ENCODE measurements around the gene CNDP2.

The CNDP2 gene

GRCh38 chr18:74473976-74474640 lies 22.1 kb upstream of the CNDP2 start:
- DNase-seq (ENCODE audit: low read depth): no peak

DNA sequence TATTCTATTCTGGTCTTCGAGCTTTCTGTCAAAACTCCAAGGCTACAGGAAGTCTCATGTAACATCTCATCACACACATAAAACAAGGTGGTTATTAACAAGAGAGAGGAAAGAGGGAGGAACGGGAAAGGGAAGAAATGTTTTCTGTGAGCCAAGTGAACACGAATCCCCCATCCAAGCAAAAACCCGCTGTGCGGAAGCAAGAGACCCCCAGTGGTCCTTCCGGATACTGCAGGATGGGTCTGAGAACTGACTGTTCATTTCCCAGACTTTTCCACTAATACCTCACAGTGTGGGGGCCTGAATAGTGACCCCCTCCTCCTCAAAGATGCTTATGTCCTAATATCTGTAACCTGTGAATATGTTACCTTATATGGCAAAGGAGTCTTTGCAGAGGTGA lies 20.0 kb upstream of the CNDP2 start:
- DNase-seq (ENCODE audit: low read depth): no peak

DNA sequence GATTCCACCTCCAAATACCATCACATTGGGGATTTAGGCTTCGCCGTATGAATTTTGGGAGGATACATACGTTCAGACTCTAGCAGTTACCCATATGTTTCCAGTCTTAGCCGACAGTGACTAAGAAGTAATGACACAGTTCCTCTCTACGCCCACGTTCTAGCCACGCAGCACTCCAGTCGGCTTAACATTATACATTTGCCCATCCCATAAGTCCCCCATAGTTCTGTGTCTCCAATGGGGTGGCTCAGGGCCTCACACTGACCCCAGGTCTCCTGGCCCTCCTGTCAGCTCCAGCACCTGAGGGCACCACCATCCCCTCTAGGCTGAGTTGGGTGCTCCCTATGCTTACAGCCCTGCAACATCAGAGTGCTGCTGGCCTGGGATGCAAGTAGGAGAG lies 18.4 kb upstream of the CNDP2 start:
- no peak for DNase-seq (ENCODE audit: low read depth)

DNA sequence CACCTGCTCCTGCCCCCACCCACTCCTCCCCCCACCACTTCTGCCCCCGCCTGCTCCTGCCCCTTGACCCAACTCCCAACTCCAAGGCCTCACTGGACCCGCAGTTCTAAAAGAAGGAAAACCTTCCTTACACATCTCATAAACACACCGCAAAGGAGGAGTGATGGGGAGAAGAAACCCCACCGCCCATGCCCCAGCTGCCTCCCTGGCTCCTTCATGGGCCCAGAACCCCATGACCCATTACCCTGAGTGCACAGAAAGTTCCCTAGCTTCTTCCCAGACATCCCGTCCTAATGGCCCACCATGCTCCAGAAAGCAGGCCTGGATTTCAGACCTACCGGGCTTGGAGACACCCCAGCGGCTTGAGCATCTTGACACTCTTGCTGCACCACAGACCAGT lies 17.8 kb upstream of the CNDP2 start:
- no peak for DNase-seq (ENCODE audit: low read depth)

GRCh38 chr18:74478880-74479279 lies 17.3 kb upstream of the CNDP2 start:
- no peak for DNase-seq (ENCODE audit: low read depth)

GRCh38 chr18:74479486-74480148 lies 16.5 kb upstream of the CNDP2 start:
- DNase-seq (ENCODE audit: low read depth): no peak

- DNase-seq (ENCODE audit: low read depth): no peak
Measured at GRCh38 chr18:74480149-74480651, 16.0 kb upstream of the CNDP2 start.

DNA sequence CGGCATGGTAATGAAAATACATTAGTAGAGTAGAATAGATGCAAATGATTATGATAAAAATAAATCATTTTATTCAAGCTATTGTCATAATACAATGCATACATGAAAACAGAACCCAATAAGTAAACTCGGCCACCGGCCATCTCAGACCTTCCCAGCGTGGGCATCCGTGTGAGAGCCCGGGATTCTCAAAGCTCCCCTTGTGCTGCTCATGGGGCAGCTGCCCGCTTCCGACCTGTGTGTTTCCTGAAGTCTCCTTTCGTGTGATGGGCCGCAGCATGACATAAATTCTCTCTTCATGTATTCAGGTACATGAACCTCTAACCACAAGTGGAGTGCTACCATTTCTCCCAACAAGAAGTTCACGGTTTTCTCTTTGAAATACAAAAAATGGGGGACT lies 13.5 kb upstream of the CNDP2 start:
- DNase-seq (ENCODE audit: low read depth): no peak

- DNase-seq (ENCODE audit: low read depth): no peak
Measured at GRCh38 chr18:74486119-74486849, 9.9 kb upstream of the CNDP2 start.

- DNase-seq (ENCODE audit: low read depth): no peak
Measured at GRCh38 chr18:74488354-74488753, 7.8 kb upstream of the CNDP2 start.

DNA sequence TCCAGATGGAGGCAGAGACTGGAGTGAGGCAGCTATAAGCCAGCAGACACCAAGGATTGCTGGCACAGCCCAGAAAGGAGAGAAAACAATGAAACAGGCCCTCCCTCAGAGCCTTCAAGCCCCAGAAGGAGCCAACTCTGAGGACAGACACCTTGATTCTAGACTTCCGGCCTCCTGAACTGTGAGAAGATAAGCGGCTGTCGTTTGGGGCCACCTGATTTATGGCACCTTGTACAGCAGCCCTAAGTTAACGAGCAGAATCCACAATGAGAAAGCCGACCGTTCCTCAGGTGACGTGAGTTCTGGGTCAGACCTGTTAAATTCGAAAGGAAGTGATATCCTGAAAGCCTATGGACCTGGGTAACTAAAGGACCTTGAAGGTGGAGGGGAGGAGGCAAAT lies 7.3 kb upstream of the CNDP2 start:
- no peak for DNase-seq (ENCODE audit: low read depth)

DNA sequence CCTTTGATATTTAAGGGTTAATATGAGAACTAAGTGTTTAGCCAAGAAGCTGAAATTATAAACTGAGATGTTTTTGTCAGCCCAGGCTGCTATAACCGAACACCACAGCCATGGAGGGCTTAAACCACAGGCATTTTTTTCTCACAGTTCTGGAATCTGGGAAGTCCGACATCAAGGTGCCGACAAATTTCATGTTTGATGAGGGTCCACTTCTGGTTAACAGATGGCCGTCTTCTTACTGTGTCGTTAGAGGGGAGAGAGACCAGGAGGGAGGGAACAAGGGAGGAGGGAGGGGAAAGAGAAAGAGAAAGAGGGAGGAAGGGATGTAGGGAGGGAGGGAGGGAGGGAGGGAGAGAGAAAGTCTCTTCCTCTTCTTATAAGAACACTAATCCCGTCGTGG lies 6.5 kb upstream of the CNDP2 start:
- DNase-seq (ENCODE audit: low read depth): no peak

DNA sequence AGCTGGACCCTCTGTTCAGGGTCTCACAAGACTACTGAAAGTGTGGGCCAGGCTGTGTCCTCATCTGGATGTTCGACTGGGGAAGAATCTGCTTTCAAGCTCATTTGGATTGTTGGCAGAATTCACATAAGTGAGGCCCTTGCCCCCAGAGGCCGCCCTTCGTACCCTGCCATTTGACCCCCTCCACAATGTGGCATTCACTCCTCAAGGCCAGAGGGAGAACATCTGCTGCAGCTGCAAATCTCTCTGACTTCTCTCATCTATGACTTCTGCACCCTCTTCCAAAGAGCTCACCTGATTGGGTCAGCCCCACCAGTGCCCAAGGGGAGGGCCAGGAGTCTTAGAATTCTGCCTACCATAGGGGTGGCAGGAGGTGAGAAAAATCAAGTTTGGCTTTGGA lies 3.9 kb upstream of the CNDP2 start:
- no peak for DNase-seq (ENCODE audit: low read depth)

DNA sequence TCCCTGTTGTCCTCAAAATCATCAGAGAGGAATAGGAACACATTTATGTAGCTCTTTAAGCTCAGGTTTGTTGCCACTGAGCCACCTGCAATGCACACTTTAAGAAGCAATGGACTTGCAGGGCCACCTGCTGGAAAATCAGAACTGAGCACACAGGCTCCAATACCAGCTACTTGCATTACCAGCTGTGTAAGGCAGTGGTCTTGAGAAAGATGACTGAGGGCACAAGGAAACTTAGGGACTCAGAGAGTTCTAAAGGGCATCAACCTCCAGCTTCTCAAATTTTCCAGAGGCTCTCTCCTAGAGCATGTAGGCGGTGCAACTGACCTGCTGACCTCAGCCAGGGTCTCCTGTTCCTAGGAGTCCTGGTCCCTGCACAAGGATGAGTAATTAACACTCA lies 2.5 kb upstream of the CNDP2 start:
- no peak for DNase-seq (ENCODE audit: low read depth)

GRCh38 chr18:74494514-74494913 lies 1.6 kb upstream of the CNDP2 start:
- DNase-seq (ENCODE audit: low read depth): no peak

GRCh38 chr18:74496508-74497323 lies 553 bp downstream of the CNDP2 start:
- peak; percentile 6 for DNase-seq (ENCODE audit: low read depth)

GRCh38 chr18:74497324-74497676 lies 1.1 kb downstream of the CNDP2 start:
- DNase-seq (ENCODE audit: low read depth): no peak

DNA sequence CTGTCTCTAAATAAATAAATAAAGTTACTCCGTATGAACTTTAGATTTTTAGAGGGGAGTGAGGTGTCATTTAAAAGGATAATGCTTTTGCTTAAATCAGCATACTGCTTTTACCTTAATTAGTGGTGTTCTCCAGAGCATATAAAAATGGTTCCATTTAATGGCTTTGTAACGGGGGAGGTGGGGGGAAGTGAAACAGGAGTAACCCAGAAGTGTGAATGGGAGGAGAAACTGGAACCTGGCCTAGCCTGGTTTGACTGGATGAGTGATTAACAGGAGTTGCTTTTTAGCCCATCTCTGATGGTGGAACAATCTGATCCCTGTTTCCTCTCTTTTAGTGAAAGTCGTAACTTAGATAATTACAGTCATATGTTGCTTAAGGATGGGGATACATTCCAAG lies 1.6 kb downstream of the CNDP2 start:
- no peak for DNase-seq (ENCODE audit: low read depth)

- DNase-seq (ENCODE audit: low read depth): no peak
Measured at GRCh38 chr18:74498712-74499627, 2.8 kb downstream of the CNDP2 start.

DNA sequence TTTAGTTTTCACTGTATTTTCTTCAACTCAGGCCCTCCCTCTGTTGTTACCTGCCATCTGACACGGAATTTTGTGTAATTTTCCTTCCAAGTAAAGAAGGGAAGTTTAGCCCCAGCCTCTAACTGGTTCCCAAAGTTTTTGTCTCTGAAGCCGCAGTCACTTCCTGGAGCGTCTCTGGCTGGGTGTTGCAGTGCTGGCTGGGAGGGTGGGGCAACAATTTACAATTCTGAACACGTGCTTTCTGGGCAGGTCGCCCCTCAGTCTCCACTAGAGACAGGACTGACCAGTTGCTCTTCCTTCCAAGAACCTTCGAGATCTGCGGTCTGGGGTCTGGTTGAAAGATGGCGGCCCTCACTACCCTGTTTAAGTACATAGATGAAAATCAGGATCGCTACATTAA lies 3.5 kb downstream of the CNDP2 start:
- DNase-seq (ENCODE audit: low read depth): no peak

DNA sequence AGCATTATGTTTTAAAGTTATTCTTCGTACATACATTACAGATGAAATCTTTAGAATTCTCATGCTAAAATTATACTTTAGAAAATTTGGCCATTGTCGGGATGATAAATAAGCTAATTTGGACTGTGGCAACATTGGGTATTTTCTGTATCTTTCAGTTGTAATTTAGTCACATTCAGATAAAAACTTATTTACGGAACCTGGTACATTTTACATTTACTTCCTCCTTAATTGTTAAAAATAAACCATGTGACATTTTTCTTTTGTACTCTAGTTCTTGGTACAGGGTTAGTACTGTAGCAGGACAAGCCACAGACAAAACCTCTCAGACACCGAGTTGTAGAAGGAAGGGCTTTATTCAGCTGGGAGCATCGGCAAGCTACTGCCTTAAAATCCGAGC lies 4.2 kb downstream of the CNDP2 start:
- DNase-seq (ENCODE audit: low read depth): no peak
